SK-N-MC (cell line): Measurements from ENCODE around the gene PET100.

Experiments used
- EZH2 ChIP-seq: fragments of 200-600 bp; sonication (generic); IDR thresholded peaks from one replicate; pipeline ENCODE4 v1.6.1; 2017; ENCODE audit warnings: antibody characterized with exemption
- POLR2AphosphoS5 ChIP-seq: IDR thresholded peaks from 2 replicates; pipeline ENCODE4 v1.6.1; 2012; ENCODE audit warnings: mild to moderate bottlenecking, low read depth, low read length, borderline replicate concordance

GRCh38 chr19:7674010-7675005 is 44.7 kb downstream of the PET100 start:
- TF ChIP-seq POLR2AphosphoS5 (no peak), EZH2 (no peak)
